ENCODE data around the gene MAGI1.

Gene MAGI1

GRCh38 chr3:65702202-65702601 lies 336.5 kb downstream of the MAGI1 start:
- no peak for DNase-seq

DNA sequence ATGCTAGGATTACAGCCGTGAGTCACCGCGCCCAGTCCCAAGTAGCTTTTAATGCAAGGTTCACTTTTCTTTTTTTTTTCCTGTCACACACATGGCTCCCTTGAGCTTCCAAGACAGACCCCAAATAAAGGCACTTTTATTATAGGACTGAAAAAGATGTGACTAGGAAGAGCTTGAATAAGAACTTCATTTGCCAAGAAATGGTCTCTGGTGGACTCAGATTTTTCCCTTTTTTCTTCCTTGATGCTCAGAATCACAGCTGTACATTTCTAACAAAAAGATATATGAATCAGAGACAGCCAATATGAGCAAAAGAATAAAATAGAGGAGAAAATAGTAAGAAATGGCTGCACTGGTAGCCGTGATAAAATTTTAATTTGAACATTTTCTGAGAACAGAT lies 337.2 kb downstream of the MAGI1 start:
- DNase-seq, result no peak

DNA sequence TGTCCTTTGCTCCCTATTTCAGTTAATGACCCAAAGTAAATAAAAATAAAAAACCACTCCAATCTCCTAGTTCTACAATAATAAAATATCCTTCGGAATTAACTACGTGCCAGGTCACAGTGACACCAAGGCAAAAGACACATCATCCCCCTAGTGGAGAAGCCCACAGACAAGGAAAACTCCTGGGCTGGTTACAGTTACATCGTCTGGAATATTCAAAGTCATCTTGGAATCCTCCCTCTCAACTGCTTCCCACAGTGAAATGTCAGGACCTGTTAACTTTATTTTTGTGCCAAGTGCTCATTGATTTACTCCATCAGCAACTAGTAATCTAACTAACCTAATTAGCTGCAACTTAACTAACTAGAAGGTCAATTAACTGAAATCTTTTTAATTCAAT lies 349.3 kb downstream of the MAGI1 start:
- no peak for DNase-seq

DNA sequence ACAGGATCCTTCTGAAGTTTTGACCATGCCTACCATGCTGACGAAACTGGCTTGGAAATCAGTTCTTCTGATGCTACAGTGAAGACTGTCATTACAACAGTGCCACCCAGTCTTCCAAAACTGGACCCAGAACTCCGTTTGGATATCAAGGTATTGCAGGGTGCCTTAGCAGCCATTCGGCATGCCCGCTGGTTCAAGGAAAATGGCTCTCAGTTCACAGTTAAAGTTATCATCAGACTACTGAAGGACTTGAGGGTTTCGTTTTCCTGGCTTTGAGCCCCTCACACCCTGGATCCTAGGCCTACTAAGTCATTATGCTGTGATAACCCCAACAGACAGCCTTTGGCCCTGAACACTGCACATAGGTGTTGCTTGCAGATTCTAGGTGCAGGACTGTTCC lies 351.0 kb downstream of the MAGI1 start:
- DNase-seq, result no peak

DNA sequence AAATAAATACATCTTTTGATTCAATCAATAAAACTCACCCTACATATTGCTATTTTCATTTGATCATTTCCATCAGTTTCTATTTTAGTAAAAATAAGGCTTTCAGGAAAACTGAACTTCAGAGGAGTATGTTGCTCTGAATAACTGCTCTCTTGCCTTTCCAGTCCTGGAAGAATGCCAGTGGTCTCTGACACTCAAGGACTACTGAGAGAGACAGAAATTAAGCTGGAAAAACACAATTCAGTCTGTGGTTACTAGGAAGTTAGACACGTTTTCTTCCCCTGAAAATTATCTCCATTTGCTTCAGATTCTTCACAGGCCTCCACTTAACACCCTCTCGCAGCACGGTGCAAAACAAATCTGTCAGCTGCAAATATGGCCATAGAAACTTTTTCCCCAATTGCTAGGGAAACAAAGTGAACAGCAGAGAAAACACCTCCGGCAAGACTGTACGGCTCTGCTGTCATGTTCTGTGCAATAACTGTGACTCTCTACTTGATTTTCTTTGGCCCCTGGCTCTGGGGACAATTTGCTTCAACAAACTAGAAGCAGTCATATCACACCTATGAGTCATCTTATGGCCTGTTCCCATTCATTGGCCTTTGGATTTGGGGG lies 353.0 kb downstream of the MAGI1 start:
- no peak for DNase-seq

DNA sequence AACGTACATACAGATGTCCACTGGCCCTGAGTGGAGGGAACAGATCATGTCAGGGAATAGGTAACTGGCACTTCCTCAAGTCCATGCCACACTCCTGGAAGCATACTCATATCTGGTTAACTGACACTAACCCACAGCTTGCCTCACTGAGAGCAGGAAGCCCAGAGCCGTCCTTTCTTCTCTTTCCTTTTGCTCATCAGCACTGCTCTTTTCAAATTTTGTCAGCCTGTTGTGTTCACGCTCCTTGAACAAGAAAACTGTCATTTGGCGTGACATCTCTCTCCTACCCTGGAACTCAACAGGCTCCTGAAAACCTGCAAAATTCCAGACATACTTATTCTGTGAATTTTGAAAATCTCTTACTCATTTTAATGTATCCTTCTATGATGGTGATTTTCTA lies 360.2 kb downstream of the MAGI1 start:
- DNase-seq, result no peak

GRCh38 chr3:65677486-65678010 lies 361.2 kb downstream of the MAGI1 start:
- no peak for DNase-seq

- no peak for DNase-seq
Observed at GRCh38 chr3:65676580-65676979, 362.1 kb downstream of the MAGI1 start.

- no peak for DNase-seq
Observed at GRCh38 chr3:65675011-65675410, 363.7 kb downstream of the MAGI1 start.

- DNase-seq, result no peak
Observed at GRCh38 chr3:65674226-65674625, 364.5 kb downstream of the MAGI1 start.

- DNase-seq, result no peak
Observed at GRCh38 chr3:65672871-65673815, 365.6 kb downstream of the MAGI1 start.

DNA sequence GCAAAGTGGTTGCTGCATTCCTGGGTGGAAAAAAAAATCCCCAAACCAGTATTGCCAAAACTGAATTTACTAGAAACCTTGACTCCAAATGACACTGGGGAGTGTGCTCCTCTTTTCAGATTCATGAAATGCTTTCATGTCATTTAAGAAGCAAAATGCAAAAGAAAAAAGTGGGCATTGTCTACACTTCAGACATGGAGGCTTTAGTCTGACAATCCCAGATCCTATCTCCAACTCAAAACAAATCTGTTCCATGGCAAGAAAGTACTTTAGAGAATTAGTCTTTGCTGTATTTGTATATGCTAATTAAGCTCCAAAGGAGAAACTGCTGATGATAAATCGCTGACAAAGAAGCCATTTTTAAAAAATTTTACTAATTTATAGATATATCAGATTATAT lies 366.7 kb downstream of the MAGI1 start:
- DNase-seq, result no peak

DNA sequence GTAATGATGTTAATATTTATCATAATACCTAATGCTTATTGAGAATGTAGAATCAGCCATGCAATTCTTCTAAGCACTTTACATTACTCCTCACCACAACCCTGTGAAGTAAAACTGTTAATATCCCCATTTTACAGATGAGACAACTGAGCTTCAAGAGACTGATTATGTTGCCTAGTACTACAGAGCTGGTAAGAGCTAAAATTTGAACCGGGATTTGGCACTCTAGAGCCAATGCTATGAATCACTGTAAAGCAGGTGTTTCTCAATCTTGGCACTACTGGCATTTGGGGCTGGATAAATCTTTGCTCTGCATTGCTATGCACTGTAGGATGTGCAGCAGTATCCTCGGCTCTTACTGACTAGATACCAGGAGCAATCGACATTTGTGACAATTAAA lies 367.7 kb downstream of the MAGI1 start:
- no peak for DNase-seq

- no peak for DNase-seq
Observed at GRCh38 chr3:65669163-65669875, 369.4 kb downstream of the MAGI1 start.

DNA sequence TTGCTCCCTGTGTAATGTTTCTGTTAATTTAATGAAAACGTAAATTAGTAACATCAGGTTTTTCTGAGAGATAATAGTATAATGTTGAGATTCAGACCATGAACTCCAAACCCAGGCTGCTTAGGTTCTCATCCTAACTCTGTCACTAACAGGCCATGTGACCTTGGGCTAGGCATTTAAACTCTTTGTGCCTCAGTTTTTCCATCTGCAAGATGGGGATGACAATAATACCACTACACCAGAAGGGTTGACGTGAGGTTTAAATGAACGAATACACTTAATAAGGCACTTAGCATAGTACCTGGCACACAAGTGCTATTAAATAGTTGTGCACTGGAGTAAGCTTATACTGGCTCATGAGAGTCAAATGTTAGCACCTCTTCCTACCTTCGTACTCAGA lies 370.8 kb downstream of the MAGI1 start:
- no peak for DNase-seq

DNA sequence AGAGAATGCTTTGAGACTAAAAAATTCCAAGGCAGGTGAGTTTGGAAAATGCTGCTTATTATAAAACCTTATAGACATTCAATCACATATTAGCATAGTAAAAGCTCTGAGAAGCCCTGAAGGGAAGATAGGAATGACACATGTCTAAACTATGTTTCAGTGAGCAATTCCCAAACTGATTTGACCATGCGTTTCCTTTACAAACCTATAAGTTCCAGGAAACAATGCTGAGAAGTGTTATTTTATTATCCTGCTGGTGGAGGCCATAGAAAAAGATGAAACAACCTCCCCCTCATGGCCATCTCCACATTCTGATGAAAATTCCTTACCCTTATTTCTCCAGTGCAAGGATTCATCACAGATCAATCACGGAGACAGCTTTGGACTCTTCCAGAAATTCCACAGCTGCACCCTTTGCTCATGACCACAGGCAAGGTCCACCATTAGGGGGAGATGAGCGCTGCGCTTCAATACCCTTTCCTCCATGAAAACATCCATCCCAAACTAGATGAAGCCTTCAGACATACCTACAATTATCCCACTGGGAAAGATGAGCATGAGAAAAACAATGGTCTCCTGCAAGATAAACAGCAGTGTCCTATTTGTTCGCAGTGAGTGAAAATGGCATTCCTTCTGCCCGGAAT lies 372.1 kb downstream of the MAGI1 start:
- DNase-seq, result no peak

DNA sequence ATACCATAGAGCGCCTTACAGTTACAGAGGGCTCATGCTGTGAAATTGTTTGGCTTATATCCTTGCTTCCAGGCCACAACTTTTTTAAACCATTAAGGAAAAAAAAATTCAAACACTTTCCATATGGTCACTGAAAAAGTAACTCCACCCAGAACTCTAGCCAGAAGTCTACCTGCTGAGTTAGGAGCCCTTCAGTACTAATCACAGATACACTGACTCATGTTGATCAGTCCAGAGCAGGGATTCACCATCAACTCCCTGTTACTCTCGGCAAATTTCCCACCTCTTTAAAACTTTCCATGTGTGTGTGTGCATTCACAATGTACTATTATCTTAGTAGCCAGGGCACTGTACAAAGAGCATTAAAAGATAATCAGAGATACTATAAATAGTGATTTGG lies 372.8 kb downstream of the MAGI1 start:
- DNase-seq, result no peak

DNA sequence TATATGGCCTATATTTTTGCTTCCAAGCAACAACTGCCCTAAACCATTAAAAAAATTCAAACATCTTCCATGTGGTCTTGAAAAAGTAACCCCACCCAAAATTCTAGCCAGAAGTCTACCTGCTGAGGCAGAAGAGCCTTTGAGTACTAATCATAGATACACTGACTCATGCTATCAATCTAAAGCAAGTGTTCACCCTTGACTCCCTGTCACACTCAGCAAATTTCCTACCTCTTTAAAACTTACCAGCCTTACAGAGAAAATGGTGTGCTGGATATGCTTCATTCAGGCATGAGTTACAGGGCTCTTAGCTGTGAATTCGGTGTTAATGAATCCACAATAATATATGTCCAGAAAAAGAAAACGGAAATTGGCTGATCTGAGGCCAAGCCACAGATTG lies 373.8 kb downstream of the MAGI1 start:
- DNase-seq, result no peak

DNA sequence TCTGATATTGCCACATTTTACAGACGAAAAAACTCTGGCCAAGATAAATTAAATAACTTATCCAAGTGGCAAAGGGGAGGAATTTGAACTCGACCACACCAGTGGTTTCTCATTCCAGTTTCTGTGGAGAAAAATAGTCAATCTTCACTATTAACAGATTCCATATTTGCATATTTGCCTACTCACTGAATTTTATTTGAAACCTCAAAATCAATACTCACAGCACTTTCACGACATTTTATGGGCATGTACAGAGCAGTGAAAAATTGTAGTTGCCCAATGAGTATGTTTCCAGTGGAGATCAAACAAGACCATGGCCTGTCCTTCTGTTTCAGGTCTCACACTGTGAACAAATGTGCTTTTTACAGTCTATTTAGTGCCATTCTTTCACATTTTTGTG lies 374.3 kb downstream of the MAGI1 start:
- no peak for DNase-seq

- DNase-seq, result no peak
Observed at GRCh38 chr3:65662095-65662494, 376.6 kb downstream of the MAGI1 start.

GRCh38 chr3:65660000-65660598 lies 378.6 kb downstream of the MAGI1 start:
- no peak for DNase-seq

- DNase-seq, result no peak
Observed at GRCh38 chr3:65659396-65659795, 379.3 kb downstream of the MAGI1 start.

- no peak for DNase-seq
Observed at GRCh38 chr3:65658401-65658800, 380.3 kb downstream of the MAGI1 start.

Data from stimulated activated CD4-positive, alpha-beta T cell treated with anti-CD3 and anti-CD28 coated beads, Interleukin-12 subunit alpha, Interleukin-12 subunit beta, amount 100 ng/mL, for 4 hours (primary cell).